Measurements from ENCODE around the gene CRACR2B. TPM values are rescaled to one million over a fixed set of nuclear protein-coding genes. Genes with fewer than 3 reads are reported as not detected.

The CRACR2B gene
- total RNA-seq, 2 experiments from 2014 or later = 17.2 to 18.7 TPM

GRCh38 chr11:796565-797295, 31.0 kb upstream of the CRACR2B start:
- Mint-ChIP-seq H3K27me3 (ENCODE audit: low read depth) (no peaks in the 10 kb centered on the region), H3K36me3 (ENCODE audit: low read depth) (peaks cover 22% of the 10 kb centered on the region), H3K4me3 (peak overlapping the region; percentile 94), H3K4me1 (ENCODE audit: low read depth) (peaks cover 23% of the 10 kb centered on the region), H3K9me3 (ENCODE audit: insufficient read depth) (no peaks in the 10 kb centered on the region), H3K27ac (peak overlapping the region; percentile 93)
- ChIA-PET POLR2A (interaction anchor here (1.1 to 1.6 kb wide), 5 partner anchors 13 to 49 kb away, joined by 4 to 6 read pairs (median 4); partner anchors contain the start of genes RPLP2 and TALDO1), CTCF (interaction anchor here (1.4 to 1.5 kb wide), 2 partner anchors 12 to 209 kb away, joined by 4 to 5 read pairs; no protein-coding TSS in a partner anchor)
- ATAC-seq (no peak), DNase-seq (peak; percentile 30)

GRCh38 chr11:797296-798092, 30.2 kb upstream of the CRACR2B start:
- Mint-ChIP-seq H3K4me3 (peak overlapping the region; percentile 94), H3K27me3 (ENCODE audit: low read depth) (no peaks in the 10 kb centered on the region), H3K9me3 (ENCODE audit: insufficient read depth) (no peaks in the 10 kb centered on the region), H3K4me1 (ENCODE audit: low read depth) (peaks cover 23% of the 10 kb centered on the region), H3K27ac (peak overlapping the region; percentile 93), H3K36me3 (ENCODE audit: low read depth) (peaks cover 20% of the 10 kb centered on the region)
- ChIA-PET CTCF (interaction anchor here (1.4 to 1.5 kb wide), 2 partner anchors 11 to 209 kb away, joined by 4 to 5 read pairs; no protein-coding TSS in a partner anchor), POLR2A (interaction anchor here (1.1 to 1.6 kb wide), 4 partner anchors 12 to 50 kb away, joined by 4 to 6 read pairs (median 4); partner anchors contain the start of genes RPLP2 and TALDO1)
- DNase-seq (peak; percentile 88), ATAC-seq (peak; percentile 54)

- CTCF ChIA-PET = interaction anchor here (1.0 to 1.4 kb wide), 2 partner anchors 14 to 210 kb away, joined by 4 read pairs; no protein-coding TSS in a partner anchor
- Mint-ChIP-seq H3K9me3 (ENCODE audit: insufficient read depth) (no peaks in the 10 kb centered on the region), H3K36me3 (ENCODE audit: low read depth) (peaks cover 21% of the 10 kb centered on the region), H3K4me3 (peak within 1 kb of the TSS; percentile 94), H3K4me1 (ENCODE audit: low read depth) (peaks cover 26% of the 10 kb centered on the region), H3K27ac (peak within 1 kb of the TSS; percentile 93), H3K27me3 (ENCODE audit: low read depth) (no peaks in the 10 kb centered on the region)
- DNase-seq = peak; percentile 87
- POLR2A ChIA-PET = interaction anchor here (1.6 kb wide), 1 partner anchor 11 kb away, joined by 6 read pairs; the partner anchor contains the start of gene RPLP2
- peak; percentile 57 for ATAC-seq
Observed at GRCh38 chr11:798093-798713, 29.5 kb upstream of the CRACR2B start, which contains the start of gene SLC25A22. Gene SLC25A22 (minus strand): TSS chr11:798281. CDS start chr11:795006, 3,275 bp downstream.

- peaks cover 16% of the 10 kb centered on the region for H3K36me3 Mint-ChIP-seq (ENCODE audit: low read depth)
- ChIA-PET CTCF (no interaction called here), POLR2A (interaction anchor here (0.9 kb wide), 1 partner anchor 9 kb away, joined by 7 read pairs; the partner anchor contains the start of gene RPLP2)
- ATAC-seq (no peak), DNase-seq (no peak)
- H3K4me3 Mint-ChIP-seq = no peak overlapping the region
- H3K4me1 Mint-ChIP-seq (ENCODE audit: low read depth) = peaks cover 27% of the 10 kb centered on the region
- H3K27ac Mint-ChIP-seq = no peak overlapping the region
- H3K9me3 Mint-ChIP-seq (ENCODE audit: insufficient read depth) = no peaks in the 10 kb centered on the region
- H3K27me3 Mint-ChIP-seq (ENCODE audit: low read depth) = no peaks in the 10 kb centered on the region
Observed at GRCh38 chr11:799641-800316, 27.9 kb upstream of the CRACR2B start.

GRCh38 chr11:800473-800872, 27.2 kb upstream of the CRACR2B start:
- POLR2A ChIA-PET = no interaction called here
- Mint-ChIP-seq H3K27me3 (ENCODE audit: low read depth) (no peaks in the 10 kb centered on the region), H3K27ac (no peak overlapping the region), H3K36me3 (ENCODE audit: low read depth) (peaks cover 16% of the 10 kb centered on the region), H3K4me3 (no peak overlapping the region), H3K9me3 (ENCODE audit: insufficient read depth) (no peaks in the 10 kb centered on the region), H3K4me1 (ENCODE audit: low read depth) (peaks cover 26% of the 10 kb centered on the region)
- ATAC-seq (no peak), DNase-seq (no peak)
- CTCF ChIA-PET = no interaction called here

GRCh38 chr11:801097-801780, 26.5 kb upstream of the CRACR2B start:
- no peak for ATAC-seq
- Mint-ChIP-seq H3K4me1 (ENCODE audit: low read depth) (peaks cover 24% of the 10 kb centered on the region), H3K4me3 (no peak overlapping the region), H3K27me3 (ENCODE audit: low read depth) (no peaks in the 10 kb centered on the region), H3K27ac (no peak overlapping the region), H3K36me3 (ENCODE audit: low read depth) (peaks cover 14% of the 10 kb centered on the region), H3K9me3 (ENCODE audit: insufficient read depth) (no peaks in the 10 kb centered on the region)
- ChIA-PET CTCF (no interaction called here), POLR2A (no interaction called here)
- DNase-seq = no peak

GRCh38 chr11:802018-802617, 25.6 kb upstream of the CRACR2B start:
- peaks cover 20% of the 10 kb centered on the region for H3K4me1 Mint-ChIP-seq (ENCODE audit: low read depth)
- ATAC-seq (no peak), DNase-seq (no peak)
- peaks cover 14% of the 10 kb centered on the region for H3K36me3 Mint-ChIP-seq (ENCODE audit: low read depth)
- H3K4me3 Mint-ChIP-seq = peak overlapping the region; percentile 8
- H3K27ac Mint-ChIP-seq = no peak overlapping the region
- ChIA-PET CTCF (interaction anchor here (0.6 kb wide), 1 partner anchor 89 kb away, joined by 3 read pairs; no protein-coding TSS in a partner anchor), POLR2A (no interaction called here)
- no peaks in the 10 kb centered on the region for H3K9me3 Mint-ChIP-seq (ENCODE audit: insufficient read depth)
- no peaks in the 10 kb centered on the region for H3K27me3 Mint-ChIP-seq (ENCODE audit: low read depth)

GRCh38 chr11:802693-803466, 24.8 kb upstream of the CRACR2B start:
- H3K27me3 Mint-ChIP-seq (ENCODE audit: low read depth) = no peaks in the 10 kb centered on the region
- no peaks in the 10 kb centered on the region for H3K9me3 Mint-ChIP-seq (ENCODE audit: insufficient read depth)
- POLR2A ChIA-PET = interaction anchor here (1.4 kb wide), 1 partner anchor 11 kb away, joined by 3 read pairs; no protein-coding TSS in a partner anchor
- CTCF ChIA-PET = interaction anchor here (0.6 to 2.2 kb wide), 2 partner anchors 17 to 90 kb away, joined by 3 to 4 read pairs; no protein-coding TSS in a partner anchor
- H3K27ac Mint-ChIP-seq = no peak overlapping the region
- H3K4me1 Mint-ChIP-seq (ENCODE audit: low read depth) = peaks cover 22% of the 10 kb centered on the region
- peaks cover 16% of the 10 kb centered on the region for H3K36me3 Mint-ChIP-seq (ENCODE audit: low read depth)
- peak overlapping the region; percentile 82 for H3K4me3 Mint-ChIP-seq
- ATAC-seq (no peak), DNase-seq (no peak)

- Mint-ChIP-seq H3K4me1 (ENCODE audit: low read depth) (peaks cover 26% of the 10 kb centered on the region), H3K27me3 (ENCODE audit: low read depth) (no peaks in the 10 kb centered on the region), H3K4me3 (peak overlapping the region; percentile 82), H3K9me3 (ENCODE audit: insufficient read depth) (no peaks in the 10 kb centered on the region), H3K27ac (no peak overlapping the region), H3K36me3 (ENCODE audit: low read depth) (peaks cover 18% of the 10 kb centered on the region)
- ChIA-PET CTCF (interaction anchor here (2.2 kb wide), 1 partner anchor 16 kb away, joined by 4 read pairs; no protein-coding TSS in a partner anchor), POLR2A (interaction anchor here (1.4 kb wide), 1 partner anchor 12 kb away, joined by 3 read pairs; no protein-coding TSS in a partner anchor)
- no peak for DNase-seq
- no peak for ATAC-seq
Observed at GRCh38 chr11:803467-803742, 24.3 kb upstream of the CRACR2B start.
